HCT116 (cell line): ENCODE measurements around the gene BRDT. TPM values are rescaled to one million over a fixed set of nuclear protein-coding genes. Genes with fewer than 3 reads are reported as not detected.

Experiments
- ATAC-seq: fragments of 200-7000 bp; cut with Tn5 transposase; 2 replicates; pipeline ENCODE4 v1.9.1; 2020; ENCODE audit warnings: mild to moderate bottlenecking, moderate library complexity
- BruUV-seq: library from RNA; stranded (reverse); fragments of 400-500 nt; replicated peaks from 2 replicates; lab custom pipeline; 2021; lab: Mats Ljungman, UMichigan
- CTCF ChIA-PET: fragments of 300-600 bp; sonication (Branson Sonifier 250); formaldehyde crosslinking; loops from one replicate; lab custom pipeline; 2021; ENCODE audit warnings: antibody characterized with exemption; lab: Charles Lee
- POLR2A ChIA-PET: fragments of 300-600, 350-600 bp; sonication (Branson Sonifier 250); formaldehyde crosslinking; loops from one replicate; lab custom pipeline; 2021; ENCODE audit warnings: antibody characterized with exemption; lab: Charles Lee
- RAD21 ChIA-PET, 2 experiments: fragments of 300-600 bp; sonication (Branson Sonifier 250); formaldehyde crosslinking; loops; one replicate each; lab custom pipeline; 2023; ENCODE audit warnings: low total read pairs in 2 of 2; ENCODE audit not compliant: uncharacterized antibody in 2 of 2, unreplicated experiment in 2 of 2, low non-redundant PET in 1 of 2; lab: Charles Lee
- DNase-seq: peaks from one replicate; pipeline ENCODE4 v3.0.0-alpha.2; 2010; ENCODE audit warnings: low read depth, low spot score
- H2AFZ ChIP-seq: fragments of 200-600 bp; shearing (Covaris generic), sonication (generic); 2 replicates; pipeline ENCODE4 v1.6.1; 2017; ENCODE audit warnings: low read depth, mixed run types, mixed read lengths, antibody characterized with exemption, low read length; ENCODE audit not compliant: poor library complexity, severe bottlenecking
- H3K27ac ChIP-seq: 2 replicates; pipeline ENCODE4 v1.5.1; 2012; ENCODE audit warnings: low read depth, low read length
- H3K27me3 ChIP-seq: fragments of 200-600 bp; sonication (generic); 2 replicates; pipeline ENCODE4 v1.6.1; 2016; ENCODE audit warnings: mixed run types, low read length, mixed read lengths; ENCODE audit not compliant: insufficient read depth
- H3K36me3 ChIP-seq, 2 experiments: fragments of 200-500 bp in 1 of 2; fragments of 200-600 bp in 1 of 2; sonication (Bioruptor generic) in 1 of 2; sonication (generic) in 1 of 2; 2 replicates each; pipeline versions ENCODE4 v1.5.1 to v1.6.1; 2014 to 2016; ENCODE audit warnings: low read length in 2 of 2, inconsistent platforms in 1 of 2, mixed read lengths in 1 of 2, mixed run types in 1 of 2; ENCODE audit not compliant: insufficient read depth in 2 of 2, control insufficient read depth in 1 of 2
- H3K4me1 ChIP-seq, 2 experiments: fragments of 200-600 bp in 1 of 2; sonication (generic) in 1 of 2; 2 replicates each; pipeline versions ENCODE4 v1.5.1 to v1.6.1; 2012 to 2017; ENCODE audit warnings: low read length in 2 of 2, inconsistent platforms in 1 of 2, mild to moderate bottlenecking in 1 of 2, mixed read lengths in 1 of 2, mixed run types in 1 of 2, moderate library complexity in 1 of 2; ENCODE audit not compliant: insufficient read depth in 2 of 2, control insufficient read depth in 1 of 2
- H3K4me2 ChIP-seq: fragments of 200-600 bp; sonication (generic); 2 replicates; pipeline ENCODE4 v1.6.1; 2017; ENCODE audit warnings: mixed run types, low read length, mixed read lengths
- H3K4me3 ChIP-seq, 2 experiments: fragments of 200-600 bp in 1 of 2; sonication (generic) in 1 of 2; replicated peaks in 1 of 2; 2 replicates each; pipeline ENCODE4 v1.5.1; 2011 to 2016; ENCODE audit warnings: low read length in 2 of 2, control low read depth in 1 of 2, low read depth in 1 of 2, mild to moderate bottlenecking in 1 of 2, mixed read lengths in 1 of 2, mixed run types in 1 of 2
- H3K79me2 ChIP-seq: fragments of 200-600 bp; sonication (generic); 2 replicates; pipeline ENCODE4 v1.6.1; 2017; ENCODE audit warnings: mild to moderate bottlenecking, mixed run types, low read length, moderate library complexity, mixed read lengths; ENCODE audit not compliant: insufficient read depth
- H3K9ac ChIP-seq: fragments of 200-600 bp; sonication (generic); 2 replicates; pipeline ENCODE4 v1.6.1; 2016; ENCODE audit warnings: low read length, mixed read lengths
- H3K9me2 ChIP-seq: fragments of 200-600 bp; sonication (generic), shearing (Covaris generic); 2 replicates; pipeline ENCODE4 v1.6.1; 2017; ENCODE audit warnings: mixed run types, mild to moderate bottlenecking, moderate library complexity; ENCODE audit not compliant: insufficient read depth
- H3K9me3 ChIP-seq, 2 experiments: fragments of 200-500 bp in 1 of 2; fragments of 200-600 bp in 1 of 2; sonication (Bioruptor generic) in 1 of 2; sonication (generic) in 1 of 2; 2 replicates each; pipeline ENCODE4 v1.6.1; 2014 to 2017; ENCODE audit warnings: low read length in 2 of 2, mixed read lengths in 2 of 2, inconsistent platforms in 1 of 2, low read depth in 1 of 2, mild to moderate bottlenecking in 1 of 2, mixed run types in 1 of 2, moderate library complexity in 1 of 2; ENCODE audit not compliant: control insufficient read depth in 1 of 2, insufficient read depth in 1 of 2
- H4K20me1 ChIP-seq: fragments of 200-600 bp; sonication (generic), shearing (Covaris generic); 2 replicates; pipeline ENCODE4 v1.6.1; 2017; ENCODE audit warnings: mixed run types, mild to moderate bottlenecking, moderate library complexity; ENCODE audit not compliant: insufficient read depth
- ATF3 ChIP-seq: IDR thresholded peaks from 2 replicates; pipeline ENCODE4 v1.6.1; 2012
- CBX3 ChIP-seq: IDR thresholded peaks from 2 replicates; pipeline ENCODE4 v1.6.1; 2012; ENCODE audit warnings: low read depth
- CEBPB ChIP-seq: IDR thresholded peaks from 2 replicates; pipeline ENCODE4 v1.6.1; 2012; ENCODE audit warnings: low read depth
- CTCF ChIP-seq, 3 experiments: fragments of 200-600 bp in 1 of 3; sonication (generic) in 1 of 3; IDR thresholded peaks in 2 of 3; conservative IDR thresholded peaks in 1 of 3; 2 replicates each; pipeline ENCODE4 v1.5.1; 2012 to 2017; ENCODE audit warnings: low read depth in 2 of 3, low read length in 2 of 3, antibody characterized with exemption in 1 of 3, borderline replicate concordance in 1 of 3, control low read depth in 1 of 3, mild to moderate bottlenecking in 1 of 3, mixed read lengths in 1 of 3, mixed run types in 1 of 3, moderate library complexity in 1 of 3; ENCODE audit not compliant: insufficient read depth in 1 of 3
- JUND ChIP-seq: IDR thresholded peaks from 2 replicates; pipeline ENCODE4 v1.6.1; 2012
- MAX ChIP-seq: IDR thresholded peaks from 2 replicates; pipeline ENCODE4 v1.6.1; 2012
- POLR2A ChIP-seq: IDR thresholded peaks from 2 replicates; pipeline ENCODE4 v1.7.0; 2011; ENCODE audit warnings: borderline replicate concordance; ENCODE audit not compliant: insufficient read depth, insufficient read length; ENCODE audit errors: extremely low read depth
- RAD21 ChIP-seq: IDR thresholded peaks from 2 replicates; pipeline ENCODE4 v1.6.1; 2012; ENCODE audit warnings: low read depth, mild to moderate bottlenecking
- SIN3A ChIP-seq: IDR thresholded peaks from 2 replicates; pipeline ENCODE4 v1.6.1; 2012; ENCODE audit warnings: low read depth
- SRF ChIP-seq: IDR thresholded peaks from 2 replicates; pipeline ENCODE4 v1.6.1; 2012; ENCODE audit warnings: low read depth
- ZBTB33 ChIP-seq: IDR thresholded peaks from 2 replicates; pipeline ENCODE4 v1.6.1; 2011; ENCODE audit warnings: mild to moderate bottlenecking, low read length, moderate library complexity; ENCODE audit not compliant: insufficient replicate concordance; ENCODE audit errors: extremely low read depth
- ZFX ChIP-seq: fragments of 450-650 bp; IDR thresholded peaks from 2 replicates; pipeline ENCODE4 v1.6.1; 2017
- intact Hi-C: fragments of 100-400 bp; cut with micrococcal nuclease; formaldehyde crosslinking; loops from 2 replicates; pipeline ENCODE4 v1.10.0; 2022
- total RNA-seq: library from RNA; stranded (reverse); gene quantifications from one replicate; pipeline ENCODE4 v1.2.1, GENCODE V29; 2021; ENCODE audit not compliant: unreplicated experiment

BRDT gene
- total RNA-seq, 1 experiment from 2014 or later, result not detected

- H3K9me2 ChIP-seq, result no peaks in the 10 kb centered on the region
- no peaks in the 10 kb centered on the region for H3K9me3 ChIP-seq
- ATAC-seq (no peak), DNase-seq (no peak)
- no peak overlapping the region for H3K9ac ChIP-seq
- no peak overlapping the region for H3K4me3 ChIP-seq
- H3K4me2 ChIP-seq, result no peak overlapping the region
- no peaks in the 10 kb centered on the region for H3K27me3 ChIP-seq
- ChIA-PET RAD21 (no interaction called here), POLR2A (no interaction called here), CTCF (no interaction called here)
- H3K4me1 ChIP-seq, result no peaks in the 10 kb centered on the region
- intact Hi-C loops, result no loop called here
- no peaks in the 10 kb centered on the region for H3K36me3 ChIP-seq
- H4K20me1 ChIP-seq, result no peaks in the 10 kb centered on the region
- no peak overlapping the region for H3K27ac ChIP-seq
- H3K79me2 ChIP-seq, result no peaks in the 10 kb centered on the region
- BruUV-seq, result no TSS peak
- no peak overlapping the region for H2AFZ ChIP-seq
- no peak for TF ChIP-seq CTCF (IDR thresholded peaks at IDR 0.05 in 2 of 3, conservative IDR thresholded peaks at IDR 0.05 in 1 of 3; ENCODE audit: borderline replicate concordance in 1 of 3, insufficient read depth in 1 of 3, low read depth in 2 of 3, low read length in 2 of 3)
- TF ChIP-seq POLR2A, result no peak
Measured at GRCh38 chr1:91948501-91949355, 473 bp upstream of the BRDT start.

GRCh38 chr1:91952187-91952586 lies 3.0 kb downstream of the BRDT start:
- H3K4me1 ChIP-seq, result no peaks in the 10 kb centered on the region
- no peak overlapping the region for H3K4me3 ChIP-seq
- no peak for DNase-seq
- ChIA-PET RAD21 (no interaction called here), CTCF (no interaction called here), POLR2A (no interaction called here)
- no TSS peak for BruUV-seq
- no peaks in the 10 kb centered on the region for H3K27me3 ChIP-seq
- no peaks in the 10 kb centered on the region for H3K79me2 ChIP-seq
- no peaks in the 10 kb centered on the region for H3K36me3 ChIP-seq
- no peak overlapping the region for H3K9ac ChIP-seq
- H3K4me2 ChIP-seq, result no peak overlapping the region
- no peaks in the 10 kb centered on the region for H3K9me2 ChIP-seq
- intact Hi-C loops, result no loop called here
- no peak for ATAC-seq
- no peaks in the 10 kb centered on the region for H4K20me1 ChIP-seq
- H3K9me3 ChIP-seq, result no peaks in the 10 kb centered on the region
- no peak overlapping the region for H3K27ac ChIP-seq
- no peak overlapping the region for H2AFZ ChIP-seq
- TF ChIP-seq SIN3A (no peak), MAX (no peak), SRF (no peak), CTCF (IDR thresholded peaks at IDR 0.05 in 2 of 3, conservative IDR thresholded peaks at IDR 0.05 in 1 of 3; ENCODE audit: borderline replicate concordance in 1 of 3, insufficient read depth in 1 of 3, low read depth in 2 of 3, low read length in 2 of 3) (no peak), ZFX (no peak), ZBTB33 (no peak), POLR2A (no peak), JUND (no peak), ATF3 (no peak), CBX3 (no peak), CEBPB (no peak), RAD21 (no peak)
